Measurements from ENCODE around the gene TMEM125.

DNA sequence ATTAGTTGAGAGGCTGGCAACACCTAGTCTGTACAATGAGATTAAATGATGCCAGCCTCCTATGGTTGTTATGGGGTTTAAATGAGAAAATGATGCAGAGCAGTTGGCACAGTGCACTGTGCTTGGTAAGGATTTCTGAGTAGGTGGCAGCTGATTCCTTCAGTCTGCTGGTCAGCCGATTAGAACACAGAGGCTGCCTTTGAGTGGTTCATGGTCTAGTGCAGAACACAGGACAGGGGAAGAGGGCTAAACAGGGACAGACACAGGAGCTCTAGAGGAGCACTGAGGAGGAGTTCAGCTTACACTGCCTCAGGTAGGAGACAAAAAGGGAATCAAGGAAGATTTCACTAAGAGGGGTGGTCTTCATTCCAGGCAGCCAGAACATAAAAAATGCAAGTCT is 32.4 kb downstream of the TMEM125 start:
- TF ChIP-seq, protein P1, sequence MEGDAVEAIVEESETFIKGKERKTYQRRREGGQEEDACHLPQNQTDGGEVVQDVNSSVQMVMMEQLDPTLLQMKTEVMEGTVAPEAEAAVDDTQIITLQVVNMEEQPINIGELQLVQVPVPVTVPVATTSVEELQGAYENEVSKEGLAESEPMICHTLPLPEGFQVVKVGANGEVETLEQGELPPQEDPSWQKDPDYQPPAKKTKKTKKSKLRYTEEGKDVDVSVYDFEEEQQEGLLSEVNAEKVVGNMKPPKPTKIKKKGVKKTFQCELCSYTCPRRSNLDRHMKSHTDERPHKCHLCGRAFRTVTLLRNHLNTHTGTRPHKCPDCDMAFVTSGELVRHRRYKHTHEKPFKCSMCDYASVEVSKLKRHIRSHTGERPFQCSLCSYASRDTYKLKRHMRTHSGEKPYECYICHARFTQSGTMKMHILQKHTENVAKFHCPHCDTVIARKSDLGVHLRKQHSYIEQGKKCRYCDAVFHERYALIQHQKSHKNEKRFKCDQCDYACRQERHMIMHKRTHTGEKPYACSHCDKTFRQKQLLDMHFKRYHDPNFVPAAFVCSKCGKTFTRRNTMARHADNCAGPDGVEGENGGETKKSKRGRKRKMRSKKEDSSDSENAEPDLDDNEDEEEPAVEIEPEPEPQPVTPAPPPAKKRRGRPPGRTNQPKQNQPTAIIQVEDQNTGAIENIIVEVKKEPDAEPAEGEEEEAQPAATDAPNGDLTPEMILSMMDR (IDR thresholded peaks at IDR 0.05), result no peak
- no peak for TF ChIP-seq POLR2A (IDR thresholded peaks at IDR 0.05)

Measured in transverse colon (tissue), 3 donors.